SK-N-MC (cell line): ENCODE data around the gene HMGN1.

ENCODE experiments used
- EZH2 ChIP-seq: fragments of 200-600 bp; sonication (generic); IDR thresholded peaks from one replicate; pipeline ENCODE4 v1.6.1; 2017; ENCODE audit warnings: antibody characterized with exemption
- FOXP2 ChIP-seq: optimal IDR thresholded peaks from 2 replicates; pipeline ENCODE3; 2011; ENCODE audit warnings: mild to moderate bottlenecking, moderate library complexity; ENCODE audit not compliant: insufficient read depth; ENCODE audit errors: extremely low read length, control extremely low read depth
- POLR2AphosphoS5 ChIP-seq: IDR thresholded peaks from 2 replicates; pipeline ENCODE4 v1.6.1; 2012; ENCODE audit warnings: mild to moderate bottlenecking, low read depth, low read length, borderline replicate concordance

GRCh38 chr21:39374046-39374445 lies 25.2 kb upstream of the HMGN1 start:
- TF ChIP-seq EZH2 (no peak), POLR2AphosphoS5 (no peak), FOXP2 (no peak)
